GM12878 (cell line): Measurements from ENCODE around the gene ADAM15. TPM values are rescaled to one million over a fixed set of nuclear protein-coding genes. Genes with fewer than 3 reads are reported as not detected.

Experiments used
- BCLAF1 ChIP-seq: fragments of 450-650 bp; IDR thresholded peaks from 2 replicates; pipeline ENCODE4 v1.6.1; 2017; ENCODE audit warnings: antibody characterized with exemption, mild to moderate bottlenecking, moderate library complexity
- CREM ChIP-seq: IDR thresholded peaks from 2 replicates; pipeline ENCODE4 v1.6.1; 2014; ENCODE audit warnings: antibody characterized with exemption, low read depth
- EGR1 ChIP-seq, 2 experiments: IDR thresholded peaks; 1 replicate in 1 of 2; 2 replicates in 1 of 2; pipeline ENCODE4 v1.6.1; 2011 to 2012; ENCODE audit warnings: low read depth in 2 of 2, low read length in 2 of 2, borderline replicate concordance in 1 of 2, mild to moderate bottlenecking in 1 of 2, moderate library complexity in 1 of 2
- FOXK2 ChIP-seq: fragments of 450-650 bp; IDR thresholded peaks from 2 replicates; pipeline ENCODE4 v1.6.1; 2017; ENCODE audit warnings: mild to moderate bottlenecking, moderate library complexity
- KLF5 ChIP-seq: fragments of 450-650 bp; IDR thresholded peaks from 2 replicates; pipeline ENCODE4 v1.6.1; 2014; ENCODE audit warnings: mild to moderate bottlenecking; ENCODE audit not compliant: partially characterized antibody
- LARP7 ChIP-seq: fragments of 450-650 bp; IDR thresholded peaks from 2 replicates; pipeline ENCODE4 v1.6.1; 2017; ENCODE audit warnings: mild to moderate bottlenecking
- USF1 ChIP-seq: IDR thresholded peaks from 2 replicates; pipeline ENCODE4 v1.6.1; 2011; ENCODE audit warnings: borderline replicate concordance, low read depth, mild to moderate bottlenecking, moderate library complexity, mixed read lengths, low read length; ENCODE audit not compliant: insufficient read depth; ENCODE audit errors: extremely low read length
- USF2 ChIP-seq: IDR thresholded peaks from 2 replicates; pipeline ENCODE4 v1.6.1; 2011; ENCODE audit warnings: low read depth, low read length, improper control_type of control experiment, borderline replicate concordance
- ZNF687 ChIP-seq: fragments of 450-650 bp; IDR thresholded peaks from 2 replicates; pipeline ENCODE4 v1.6.1; 2017; ENCODE audit warnings: mild to moderate bottlenecking, moderate library complexity
- polyA plus RNA-seq, 11 experiments: library from polyadenylated mRNA; depleted of rRNA in 4 of 11; unstranded in 6 of 11; stranded (reverse) in 5 of 11; fragments of >200 nt; fragmentation: Nextera tagmentation in 4 of 11; fragmentation: Illumina TruSeq in 1 of 11; extraction: Ambion mirVana in 4 of 11; extraction: Trizol in 1 of 11; gene quantifications; 1 replicate in 1 of 11; 2 replicates in 10 of 11; pipeline versions ENCODE4 v1.2.1 to v1.2.3, GENCODE V29; 2011 to 2016; ENCODE audit warnings: inconsistent platforms in 2 of 11, missing spikeins in 2 of 11, low read depth in 1 of 11
- total RNA-seq, 4 experiments: library from RNA; depleted of rRNA in 3 of 4; stranded (reverse); fragments of >200 nt in 3 of 4; fragmentation: Illumina TruSeq in 1 of 4; extraction: Trizol in 1 of 4; gene quantifications; 2 replicates each; pipeline versions ENCODE4 v1.2.1 to v1.2.3, GENCODE V29; 2013 to 2021

The ADAM15 gene
- total and polyA plus RNA-seq, 10 of the 15 experiments (the other 5 are each of a cell fraction or from before 2014, with no cell fraction given) = 0.29 to 38.8 (median 14.7) TPM

GRCh38 chr1:155043301-155043702 lies 7.8 kb upstream of the ADAM15 start (continued):
- TF ChIP-seq CREM = no peak
- TF ChIP-seq BCLAF1 = no peak
- TF ChIP-seq LARP7 = no peak
- TF ChIP-seq KLF5 = no peak
- TF ChIP-seq EGR1 (IDR thresholded peaks at IDR 0.05; ENCODE audit: borderline replicate concordance in 1 of 2, low read depth in 2 of 2, low read length in 2 of 2) = no peak
- no peak for TF ChIP-seq USF1
- no peak for TF ChIP-seq FOXK2
- no peak for TF ChIP-seq USF2
- TF ChIP-seq ZNF687 = no peak
